Measurements from ENCODE around the gene ERLIN1.

Gene ERLIN1

GRCh38 chr10:100186253-100187212, 704 bp upstream of the ERLIN1 start:
- H3K4me3 ChIP-seq (ENCODE audit: low read length) = peak overlapping the region; percentile 97
- TF ChIP-seq CTCF (IDR thresholded peaks at IDR 0.05; ENCODE audit: insufficient read depth, low read depth, low read length, missing control alignments) = peak; percentile 6
- DNase-seq (ENCODE audit: low read depth) = peak; percentile 49

GRCh38 chr10:100184840-100185239, 989 bp downstream of the ERLIN1 start:
- DNase-seq (ENCODE audit: low read depth) = peak; percentile 30
- peak overlapping the region; percentile 97 for H3K4me3 ChIP-seq (ENCODE audit: low read length)
- TF ChIP-seq CTCF (IDR thresholded peaks at IDR 0.05; ENCODE audit: insufficient read depth, low read depth, low read length, missing control alignments) = no peak

- TF ChIP-seq CTCF (IDR thresholded peaks at IDR 0.05; ENCODE audit: insufficient read depth, low read depth, low read length, missing control alignments) = no peak
- peak; percentile 29 for DNase-seq (ENCODE audit: low read depth)
- peak overlapping the region; percentile 97 for H3K4me3 ChIP-seq (ENCODE audit: low read length)
Measured at GRCh38 chr10:100184426-100184825, 1.4 kb downstream of the ERLIN1 start.

- no peak for TF ChIP-seq CTCF (IDR thresholded peaks at IDR 0.05; ENCODE audit: insufficient read depth, low read depth, low read length, missing control alignments)
- DNase-seq (ENCODE audit: low read depth) = peak; percentile 95
- peak overlapping the region; percentile 97 for H3K4me3 ChIP-seq (ENCODE audit: low read length)
Measured at GRCh38 chr10:100183481-100183880, 2.3 kb downstream of the ERLIN1 start.

- DNase-seq (ENCODE audit: low read depth) = no peak
- H3K4me3 ChIP-seq (ENCODE audit: low read length) = no peak overlapping the region
- no peak for TF ChIP-seq CTCF (IDR thresholded peaks at IDR 0.05; ENCODE audit: insufficient read depth, low read depth, low read length, missing control alignments)
Measured at GRCh38 chr10:100182908-100183307, 2.9 kb downstream of the ERLIN1 start.

GRCh38 chr10:100182281-100182680, 3.5 kb downstream of the ERLIN1 start:
- no peak for DNase-seq (ENCODE audit: low read depth)
- no peak overlapping the region for H3K4me3 ChIP-seq (ENCODE audit: low read length)
- TF ChIP-seq CTCF (IDR thresholded peaks at IDR 0.05; ENCODE audit: insufficient read depth, low read depth, low read length, missing control alignments) = no peak
